Stimulated activated CD4-positive, alpha-beta T cell treated with anti-CD3 and anti-CD28 coated beads, Interleukin-1b, Interleukin-23, amount 100 ng/mL, for 24 hours (primary cell): ENCODE data around the gene DGUOK.
A peak's percentile ranks its signal among the peaks of the same experiment; 100 is the strongest.

Source experiments
- DNase-seq, 4 experiments: peaks; one replicate each; pipeline ENCODE4 v3.0.0-alpha.2; 2020; ENCODE audit warnings: low read depth in 4 of 4, low spot score in 1 of 4

DGUOK gene

DNA sequence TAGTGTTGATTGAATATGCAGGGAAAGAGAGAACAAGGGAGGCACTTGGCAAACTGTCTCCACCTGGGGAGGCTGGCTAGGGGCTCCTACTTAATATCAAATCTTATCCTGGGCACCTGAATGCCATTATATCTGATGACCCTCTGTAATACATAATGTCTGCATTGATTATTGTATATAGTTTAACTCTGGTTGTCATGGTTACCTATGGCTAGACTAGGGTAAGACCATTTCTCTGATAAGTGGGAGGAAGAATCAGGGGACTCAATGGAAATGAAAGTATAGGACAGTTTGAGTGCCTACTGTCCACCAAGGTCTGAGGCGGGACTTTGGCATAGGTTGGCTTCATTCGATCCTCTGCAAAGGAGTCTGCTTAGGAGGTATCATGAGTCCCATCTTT is 50.8 kb downstream of the DGUOK start:
- no peak for DNase-seq

- DNase-seq = no peak
These were observed 52.3 kb downstream of the DGUOK start for GRCh38 chr2:73979021-73979420.

DNA sequence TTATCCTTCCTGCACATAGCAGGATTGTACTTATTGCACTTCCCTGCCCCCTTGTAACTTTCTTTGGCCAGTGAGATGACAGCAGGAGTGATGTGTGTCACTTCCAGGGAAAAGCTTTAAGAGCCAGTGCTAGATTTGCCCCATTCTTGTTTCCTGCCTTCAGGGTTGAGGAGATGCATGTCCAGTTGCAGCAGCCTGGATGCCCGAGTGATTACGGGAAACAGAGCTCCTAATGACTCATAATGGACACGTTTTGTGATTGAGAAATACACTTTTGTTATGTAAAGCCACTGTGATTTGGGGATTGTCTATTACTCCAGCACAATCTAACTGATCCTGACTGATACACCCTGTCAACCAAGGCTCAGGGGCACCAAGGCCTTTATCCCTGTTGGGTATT is 53.0 kb downstream of the DGUOK start:
- no peak for DNase-seq

DNA sequence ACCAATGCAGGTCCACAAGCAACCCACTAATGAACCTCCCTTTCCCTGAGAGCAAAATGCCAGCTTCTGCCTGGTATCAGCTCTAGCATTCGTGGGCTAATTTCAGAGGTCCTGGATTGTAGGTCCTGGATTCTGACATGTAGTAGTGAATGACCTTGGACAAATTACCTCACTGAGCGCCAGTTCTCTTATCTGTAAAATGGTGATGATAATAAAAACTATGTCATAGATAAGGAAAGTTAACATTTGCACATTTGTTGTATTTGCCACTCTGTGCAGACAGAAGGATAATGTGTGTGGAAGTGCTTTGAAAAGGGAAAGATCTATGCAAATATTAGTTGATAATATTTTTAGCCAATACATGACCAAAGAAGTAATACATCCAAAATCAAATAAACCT is 53.9 kb downstream of the DGUOK start:
- no peak for DNase-seq

DNA sequence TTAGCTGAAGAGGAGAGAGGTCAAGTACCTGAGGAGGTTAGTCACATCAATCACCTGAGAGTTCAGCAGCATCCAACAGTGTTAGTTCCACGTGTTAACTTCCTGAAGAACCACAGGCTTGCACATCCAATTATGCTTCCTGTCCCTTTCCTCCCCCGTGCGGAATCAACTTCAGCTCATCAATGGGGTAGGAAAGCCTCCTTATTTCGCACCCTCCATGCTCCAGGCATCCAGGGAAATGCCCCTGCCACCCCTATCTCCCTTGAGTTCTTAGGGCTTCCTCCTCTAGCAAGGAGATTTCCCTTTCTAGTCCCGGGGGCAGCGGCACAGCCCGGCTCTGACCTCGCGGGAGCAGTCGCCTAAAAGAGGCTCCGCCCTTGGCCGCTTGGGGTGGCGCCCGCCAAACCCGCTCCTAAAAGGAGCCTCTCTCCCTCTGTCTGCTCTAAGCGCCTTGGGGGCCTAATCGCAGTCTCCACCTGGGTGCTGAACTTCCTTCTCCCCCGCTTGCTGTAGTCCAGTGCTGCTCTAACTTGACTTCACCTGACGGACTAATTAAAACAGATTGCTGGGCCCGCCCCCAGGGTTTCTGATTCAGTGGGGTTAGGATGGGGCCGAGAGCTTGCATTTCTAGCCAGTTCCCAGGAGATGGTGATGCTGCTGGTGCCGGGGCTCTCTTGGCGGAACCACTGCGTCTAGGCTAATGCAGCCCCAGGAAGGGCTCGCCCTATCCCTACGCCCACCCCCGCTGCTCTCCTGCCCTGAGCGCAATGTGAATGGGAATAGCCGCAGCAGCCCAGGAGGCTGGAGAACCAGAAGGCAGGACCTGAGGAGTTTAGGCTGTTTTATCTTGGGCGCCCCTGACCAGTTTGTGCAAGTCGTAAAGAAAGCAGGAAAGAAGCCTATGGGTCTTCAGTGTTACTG is 54.7 kb downstream of the DGUOK start:
- no peak for DNase-seq

DNA sequence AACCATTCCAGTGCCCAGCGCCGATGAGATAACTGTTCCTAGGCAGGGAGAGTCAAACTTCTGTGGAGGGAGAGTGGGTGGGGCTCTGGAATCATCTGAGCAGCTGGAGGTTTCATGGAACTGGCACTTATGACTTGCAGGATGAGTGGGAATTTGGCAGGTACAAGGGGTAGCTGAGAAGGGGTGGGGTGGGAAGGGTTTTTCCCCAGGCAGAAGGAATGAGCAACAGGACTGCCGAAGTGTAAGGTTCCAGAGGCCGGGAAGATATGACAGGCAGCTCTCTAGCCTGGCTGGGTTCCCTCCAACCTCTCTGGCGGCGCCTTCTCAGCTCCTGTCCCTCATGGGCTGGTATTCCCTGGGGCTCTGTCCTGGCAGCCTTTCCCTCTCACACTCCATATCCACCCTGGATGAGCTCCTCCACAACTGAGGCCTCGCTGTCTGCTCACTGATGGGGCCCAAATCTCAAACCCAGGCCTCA is 55.5 kb downstream of the DGUOK start:
- DNase-seq = no peak

GRCh38 chr2:73983322-73984202 is 56.9 kb downstream of the DGUOK start:
- no peak for DNase-seq

GRCh38 chr2:73984203-73984921 is 57.7 kb downstream of the DGUOK start, which contains the start of gene TET3:
Gene TET3 (plus strand): TSS chr2:73984910. CDS start chr2:73986404, 1,494 bp downstream.
- DNase-seq = peak in 2 of 4 experiments; percentile 56 to 61

DNA sequence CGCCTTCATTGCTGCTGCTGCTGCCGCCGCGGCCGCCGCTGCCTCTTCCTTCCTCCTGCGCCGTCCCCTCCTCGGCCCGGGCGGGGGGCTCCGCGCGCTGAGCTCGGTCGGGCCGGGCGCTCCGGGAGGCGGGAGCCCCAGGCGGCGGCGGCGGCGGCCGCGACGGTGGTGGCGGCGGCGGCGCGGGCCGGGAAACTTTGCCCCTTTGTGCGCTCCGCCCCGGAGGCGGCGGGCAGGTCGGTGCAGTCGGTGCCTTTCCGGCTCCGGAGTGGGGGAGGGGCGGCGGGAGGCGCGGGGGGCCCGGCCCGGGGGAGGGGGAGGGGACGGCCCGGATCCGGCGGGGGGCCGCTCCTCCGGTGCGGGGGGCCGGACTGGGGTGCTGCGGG is 58.2 kb downstream of the DGUOK start:
- peak in 3 of 4 experiments; percentile 54 to 57 (median 56) for DNase-seq

DNA sequence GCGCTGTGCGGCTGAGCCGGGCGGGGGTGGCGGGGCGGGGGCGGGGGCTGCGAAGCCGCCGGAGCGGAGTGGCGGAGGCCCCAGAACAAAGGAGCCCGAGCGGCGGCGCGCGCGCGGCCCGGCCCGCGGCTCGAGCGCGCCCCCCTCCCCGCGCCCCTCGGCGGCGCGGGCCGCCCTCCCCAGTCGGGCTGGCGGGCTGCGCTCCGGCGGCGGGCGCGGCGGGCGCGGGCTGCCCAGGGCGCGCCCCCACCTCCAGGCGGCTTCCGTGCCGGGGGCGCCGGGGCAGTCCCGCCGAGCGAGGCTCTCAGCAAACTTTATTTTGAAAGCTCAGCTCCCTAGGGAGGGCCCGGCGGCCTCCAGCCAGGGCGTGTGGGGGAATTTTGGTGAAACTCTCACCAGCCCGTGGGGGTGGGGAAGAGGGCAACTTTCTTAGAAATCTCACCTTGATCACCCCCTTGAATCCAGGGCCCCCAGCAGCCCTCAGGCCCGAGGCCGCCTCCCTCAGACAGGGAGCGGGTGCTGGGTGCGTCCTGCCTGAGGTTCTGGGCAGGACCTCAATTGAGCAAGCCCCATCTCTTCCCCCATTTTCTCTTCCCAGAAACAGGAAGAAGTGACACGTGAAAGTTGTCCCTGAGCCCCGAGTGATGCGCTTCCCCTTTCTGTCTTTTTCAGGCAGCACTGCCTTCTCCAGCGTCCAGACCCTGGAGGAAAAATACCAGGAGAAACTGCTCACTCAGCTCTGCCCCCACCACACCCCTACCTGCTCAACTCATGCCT is 58.8 kb downstream of the DGUOK start:
- peak in 2 of 4 experiments; percentile 60 to 67 for DNase-seq

DNA sequence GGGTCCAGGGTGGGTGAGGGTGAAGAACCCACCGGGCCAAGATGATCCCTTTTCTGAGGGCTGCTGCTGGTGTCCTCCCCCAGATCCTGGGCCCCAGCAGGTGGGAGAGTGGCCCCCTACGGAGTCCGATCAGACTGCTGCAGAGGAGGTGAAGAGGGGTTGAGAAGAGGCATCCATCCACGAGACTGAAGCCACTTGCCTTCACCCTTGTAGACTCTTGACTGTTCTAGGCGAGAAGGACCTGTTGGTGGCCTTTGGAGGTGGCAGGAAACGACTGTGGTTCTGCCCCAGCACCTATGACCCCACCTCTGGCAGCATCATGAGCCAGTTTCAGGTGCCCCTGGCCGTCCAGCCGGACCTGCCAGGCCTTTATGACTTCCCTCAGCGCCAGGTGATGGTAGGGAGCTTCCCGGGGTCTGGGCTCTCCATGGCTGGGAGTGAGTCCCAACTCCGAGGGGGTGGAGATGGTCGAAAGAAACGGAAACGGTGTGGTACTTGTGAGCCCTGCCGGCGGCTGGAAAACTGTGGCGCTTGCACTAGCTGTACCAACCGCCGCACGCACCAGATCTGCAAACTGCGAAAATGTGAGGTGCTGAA is 59.5 kb downstream of the DGUOK start:
- DNase-seq = no peak

- no peak for DNase-seq
These were observed 60.6 kb downstream of the DGUOK start for GRCh38 chr2:73987109-73987947.

GRCh38 chr2:73987948-73988700 is 61.4 kb downstream of the DGUOK start:
- no peak for DNase-seq

DNA sequence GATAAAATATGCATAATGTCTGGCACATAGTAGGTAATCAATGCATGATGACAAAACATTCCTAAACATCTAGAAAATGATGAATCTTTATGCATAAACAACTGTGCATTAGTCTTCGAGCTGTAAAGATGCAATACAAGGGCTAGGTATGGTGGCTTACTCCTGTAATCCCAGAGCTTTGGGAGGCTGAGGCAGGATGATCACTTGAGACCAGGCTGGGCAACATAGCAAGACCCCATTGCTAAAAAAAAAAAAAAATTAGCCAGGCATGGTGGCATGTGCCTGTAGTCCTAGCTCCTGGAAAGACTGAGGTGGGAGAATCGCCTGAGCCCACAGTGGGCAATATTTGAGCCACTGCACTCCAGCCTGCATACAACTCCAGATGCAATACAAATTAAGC is 63.3 kb downstream of the DGUOK start:
- DNase-seq = no peak

DNA sequence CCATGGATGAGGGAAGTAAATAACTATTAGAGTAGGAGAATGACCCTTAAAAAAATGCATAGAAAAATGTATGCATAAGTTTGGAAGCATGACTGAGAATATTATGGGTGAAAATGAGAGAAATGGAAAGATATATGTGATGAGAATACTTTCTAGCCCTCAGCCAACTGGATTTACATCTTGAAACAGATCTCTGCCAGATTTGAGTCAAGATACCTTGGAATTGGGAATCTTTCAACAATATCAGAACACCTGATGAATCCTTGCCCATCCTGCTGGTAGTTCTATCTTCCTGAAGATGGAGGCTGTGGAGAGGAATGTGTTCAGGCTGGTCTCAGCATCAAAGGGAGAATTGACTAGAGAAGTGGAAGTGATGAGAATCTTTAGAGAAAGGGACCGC is 63.9 kb downstream of the DGUOK start:
- no peak for DNase-seq

- DNase-seq = no peak
These were observed 65.4 kb downstream of the DGUOK start for GRCh38 chr2:73992036-73992435.

GRCh38 chr2:73993376-73993775 is 66.7 kb downstream of the DGUOK start:
- no peak for DNase-seq

DNA sequence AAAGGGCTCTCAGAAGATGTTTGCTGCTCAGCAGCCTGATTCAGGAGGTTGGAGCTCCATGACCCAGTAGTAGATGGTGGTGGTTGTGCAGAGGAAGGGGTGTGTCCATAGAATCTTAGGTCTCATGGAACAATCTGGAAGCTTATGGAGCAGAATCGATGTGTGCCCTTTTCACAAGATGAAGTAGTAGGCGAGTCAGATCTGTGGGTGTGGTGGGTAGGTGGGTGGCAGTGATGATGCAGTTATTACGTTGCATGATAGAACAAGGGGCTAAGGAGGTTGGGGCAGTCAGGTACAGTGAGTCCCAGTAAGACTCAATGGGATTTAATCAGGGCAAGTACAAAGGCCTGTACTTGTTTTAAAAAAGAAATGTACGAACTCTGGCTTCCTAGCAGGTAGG is 67.1 kb downstream of the DGUOK start:
- no peak for DNase-seq
